SK-N-SH treated with all-trans-retinoic acid at 6 μM for 48 hours (cell line): ENCODE data around the gene GNA15.

Source experiments
- ATAC-seq: fragments of 200-7000 bp; cut with Tn5 transposase; 3 replicates; pipeline ENCODE4 v1.9.1; 2020; ENCODE audit warnings: mild to moderate bottlenecking, moderate library complexity
- ARNTL ChIP-seq: fragments of 450-650 bp; formaldehyde crosslinking; IDR thresholded peaks from 2 replicates; pipeline ENCODE4 v1.5.0; 2020; ENCODE audit warnings: low read depth, mild to moderate bottlenecking, moderate library complexity, borderline replicate concordance
- BACH2 ChIP-seq: fragments of 250-450 bp; sonication (Bioruptor Pico); IDR thresholded peaks from 2 replicates; pipeline ENCODE4 v1.9.0; 2021; ENCODE audit warnings: mild to moderate bottlenecking, borderline replicate concordance
- CREB5 ChIP-seq: fragments of 250-450 bp; sonication (Bioruptor Pico); IDR thresholded peaks from 2 replicates; pipeline ENCODE4 v1.5.1; 2020; ENCODE audit warnings: low read depth, mild to moderate bottlenecking, moderate library complexity
- CSDC2 ChIP-seq: fragments of 250-450 bp; sonication (Bioruptor Pico); IDR thresholded peaks from 2 replicates; pipeline ENCODE4 v1.5.0; 2020; ENCODE audit warnings: mild to moderate bottlenecking, moderate library complexity
- ESRRG ChIP-seq: fragments of 250-450 bp; sonication (Bioruptor Pico); IDR thresholded peaks from 2 replicates; pipeline ENCODE4 v1.6.1; 2021; ENCODE audit warnings: mild to moderate bottlenecking
- GLIS3 ChIP-seq: fragments of 250-450 bp; sonication (Bioruptor Pico); IDR thresholded peaks from 2 replicates; pipeline ENCODE4 v1.5.0; 2020; ENCODE audit warnings: mild to moderate bottlenecking, moderate library complexity
- ISL1 ChIP-seq: fragments of 250-450 bp; sonication (Bioruptor Pico); IDR thresholded peaks from 2 replicates; pipeline ENCODE4 v2.1.2; 2022; ENCODE audit warnings: mild to moderate bottlenecking, moderate library complexity
- POU6F1 ChIP-seq: fragments of 250-450 bp; sonication (Bioruptor Pico); IDR thresholded peaks from 2 replicates; pipeline ENCODE4 v1.8.0; 2021; ENCODE audit warnings: low read depth, mild to moderate bottlenecking, moderate library complexity, borderline replicate concordance
- PPARA ChIP-seq: fragments of 250-450 bp; sonication (Bioruptor Pico); IDR thresholded peaks from 2 replicates; pipeline ENCODE4 v1.5.0; 2020; ENCODE audit warnings: mild to moderate bottlenecking, borderline replicate concordance
- RARB ChIP-seq: fragments of 250-450 bp; sonication (Bioruptor Pico); IDR thresholded peaks from 2 replicates; pipeline ENCODE4 v1.8.0; 2021; ENCODE audit warnings: mild to moderate bottlenecking, moderate library complexity
- SNAI2 ChIP-seq: fragments of 250-450 bp; sonication (Bioruptor Pico); IDR thresholded peaks from 2 replicates; pipeline ENCODE4 v1.5.0; 2020; ENCODE audit warnings: mild to moderate bottlenecking, moderate library complexity
- TCF4 ChIP-seq: fragments of 250-450 bp; sonication (Bioruptor Pico); IDR thresholded peaks from 2 replicates; pipeline ENCODE4 v1.8.0; 2021; ENCODE audit warnings: mild to moderate bottlenecking, moderate library complexity, borderline replicate concordance
- TOX ChIP-seq: fragments of 250-450 bp; sonication (Bioruptor Pico); IDR thresholded peaks from 2 replicates; pipeline ENCODE4 v1.8.0; 2021; ENCODE audit warnings: mild to moderate bottlenecking, moderate library complexity, borderline replicate concordance
- TSHZ2 ChIP-seq: fragments of 250-450 bp; sonication (Bioruptor Pico); IDR thresholded peaks from 2 replicates; pipeline ENCODE4 v1.5.0; 2020; ENCODE audit warnings: mild to moderate bottlenecking, moderate library complexity
- ZC3H10 ChIP-seq: fragments of 250-450 bp; sonication (Bioruptor Pico); IDR thresholded peaks from 2 replicates; pipeline ENCODE4 v1.5.1; 2021; ENCODE audit warnings: mild to moderate bottlenecking, moderate library complexity
- ZFP3 ChIP-seq: fragments of 250-450 bp; sonication (Bioruptor Pico); IDR thresholded peaks from 2 replicates; pipeline ENCODE4 v1.5.0; 2020; ENCODE audit warnings: mild to moderate bottlenecking, moderate library complexity
- ZFP30 ChIP-seq: fragments of 450-650 bp; formaldehyde crosslinking; IDR thresholded peaks from 2 replicates; pipeline ENCODE4 v1.5.0; 2022; ENCODE audit warnings: mild to moderate bottlenecking, moderate library complexity
- ZNF565 ChIP-seq: fragments of 450-650 bp; formaldehyde crosslinking; conservative IDR thresholded peaks from 2 replicates; pipeline ENCODE4 v1.5.0; 2020; ENCODE audit warnings: low read depth, mild to moderate bottlenecking, moderate library complexity
- ZNF70 ChIP-seq: fragments of 450-650 bp; formaldehyde crosslinking; IDR thresholded peaks from 2 replicates; pipeline ENCODE4 v1.5.0; 2020; ENCODE audit warnings: mild to moderate bottlenecking, moderate library complexity
- ZNF8 ChIP-seq: fragments of 450-650 bp; formaldehyde crosslinking; IDR thresholded peaks from 2 replicates; pipeline ENCODE4 v1.5.0; 2020; ENCODE audit warnings: mild to moderate bottlenecking, moderate library complexity
- TF ChIP-seq, protein P1 (sequence below): fragments of 250-450 bp; sonication (Bioruptor Pico); IDR thresholded peaks from 2 replicates; pipeline ENCODE4 v1.8.0; 2020; ENCODE audit warnings: mild to moderate bottlenecking, moderate library complexity, borderline replicate concordance

GNA15 gene

GRCh38 chr19:3112375-3113099, 23.3 kb upstream of the GNA15 start (continued):
- TF ChIP-seq POU6F1 (no peak), ZFP3 (CRISPR knock-in tag) (no peak), TCF4 (CRISPR knock-in tag) (no peak), CSDC2 (CRISPR knock-in tag) (no peak), SNAI2 (no peak), ISL1 (CRISPR knock-in tag) (no peak)
- TF ChIP-seq, protein P1, sequence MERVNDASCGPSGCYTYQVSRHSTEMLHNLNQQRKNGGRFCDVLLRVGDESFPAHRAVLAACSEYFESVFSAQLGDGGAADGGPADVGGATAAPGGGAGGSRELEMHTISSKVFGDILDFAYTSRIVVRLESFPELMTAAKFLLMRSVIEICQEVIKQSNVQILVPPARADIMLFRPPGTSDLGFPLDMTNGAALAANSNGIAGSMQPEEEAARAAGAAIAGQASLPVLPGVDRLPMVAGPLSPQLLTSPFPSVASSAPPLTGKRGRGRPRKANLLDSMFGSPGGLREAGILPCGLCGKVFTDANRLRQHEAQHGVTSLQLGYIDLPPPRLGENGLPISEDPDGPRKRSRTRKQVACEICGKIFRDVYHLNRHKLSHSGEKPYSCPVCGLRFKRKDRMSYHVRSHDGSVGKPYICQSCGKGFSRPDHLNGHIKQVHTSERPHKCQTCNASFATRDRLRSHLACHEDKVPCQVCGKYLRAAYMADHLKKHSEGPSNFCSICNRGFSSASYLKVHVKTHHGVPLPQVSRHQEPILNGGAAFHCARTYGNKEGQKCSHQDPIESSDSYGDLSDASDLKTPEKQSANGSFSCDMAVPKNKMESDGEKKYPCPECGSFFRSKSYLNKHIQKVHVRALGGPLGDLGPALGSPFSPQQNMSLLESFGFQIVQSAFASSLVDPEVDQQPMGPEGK (CRISPR knock-in tag), result no peak
- TF ChIP-seq, all 23 proteins: peak for 0

DNA sequence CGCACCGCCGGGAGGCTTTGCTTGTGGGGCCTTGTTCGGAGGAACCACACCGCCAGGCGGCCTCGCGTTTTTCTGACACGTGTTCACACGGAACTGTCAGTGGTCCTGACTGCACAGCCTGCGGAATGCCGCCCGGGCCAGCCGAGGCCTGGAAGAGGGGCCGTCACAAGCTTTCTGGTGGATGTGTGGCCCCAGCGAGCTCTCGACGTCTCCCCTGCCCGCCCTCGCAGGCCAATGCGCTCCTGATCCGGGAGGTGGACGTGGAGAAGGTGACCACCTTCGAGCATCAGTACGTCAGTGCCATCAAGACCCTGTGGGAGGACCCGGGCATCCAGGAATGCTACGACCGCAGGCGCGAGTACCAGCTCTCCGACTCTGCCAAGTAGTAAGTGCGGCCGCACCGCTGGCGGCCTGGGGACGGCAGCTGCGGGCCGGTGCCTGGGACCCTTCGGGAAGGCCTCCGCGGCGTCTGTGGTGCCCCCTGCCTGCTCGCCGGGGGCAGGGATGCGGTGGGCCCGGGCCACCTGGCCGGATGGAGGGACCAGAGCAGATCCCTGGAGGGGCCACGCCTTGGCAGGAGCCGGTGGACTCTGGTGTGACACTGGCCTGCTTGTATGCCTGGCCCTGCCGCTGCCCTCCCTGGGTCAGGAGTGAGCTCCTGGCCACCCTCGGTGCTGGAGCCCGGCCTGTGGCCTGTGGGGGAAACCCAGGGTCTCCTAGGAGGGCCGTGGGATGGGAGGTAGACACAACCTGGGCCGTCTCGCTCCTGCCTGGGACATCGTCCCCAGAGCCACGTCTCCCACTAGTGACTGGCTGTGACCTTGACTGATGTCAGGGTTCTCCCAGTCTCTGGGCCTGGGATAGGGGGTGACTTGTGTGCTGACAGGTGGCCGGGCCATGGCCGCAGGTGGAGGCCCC, 22.5 kb upstream of the GNA15 start:
- no peak for ATAC-seq
- no peak for TF ChIP-seq ARNTL (CRISPR knock-in tag)
- no peak for TF ChIP-seq PPARA (CRISPR knock-in tag)
- TF ChIP-seq ISL1 (CRISPR knock-in tag), result no peak
- TF ChIP-seq RARB, result no peak
- TF ChIP-seq, protein P1 (CRISPR knock-in tag), result no peak
- TF ChIP-seq ZFP30 (CRISPR knock-in tag), result no peak
- no peak for TF ChIP-seq TOX (CRISPR knock-in tag)
- TF ChIP-seq ZC3H10, result no peak
- no peak for TF ChIP-seq CREB5 (CRISPR knock-in tag)
- no peak for TF ChIP-seq TCF4 (CRISPR knock-in tag)
- TF ChIP-seq BACH2 (CRISPR knock-in tag), result no peak
- no peak for TF ChIP-seq ZFP3 (CRISPR knock-in tag)
- no peak for TF ChIP-seq GLIS3 (CRISPR knock-in tag)
- no peak for TF ChIP-seq ZNF70 (CRISPR knock-in tag)
- TF ChIP-seq ZNF565 (CRISPR knock-in tag), result no peak
- TF ChIP-seq ZNF8, result no peak
- TF ChIP-seq POU6F1, result no peak
- TF ChIP-seq ESRRG (CRISPR knock-in tag), result no peak
- TF ChIP-seq TSHZ2 (CRISPR knock-in tag), result no peak
- TF ChIP-seq CSDC2 (CRISPR knock-in tag), result no peak
